ENCODE results near the gene LDLRAD3. TPM values are rescaled to one million over a fixed set of nuclear protein-coding genes. Genes with fewer than 3 reads are reported as not detected.

Gene LDLRAD3
- total RNA-seq, 1 experiment from 2014 or later = 12.1 TPM

- H3K79me1 ChIP-seq (ENCODE audit: insufficient read depth, low read depth, low read length, poor library complexity, severe bottlenecking) = no peaks in the 10 kb centered on the region
- H3K23me2 ChIP-seq (ENCODE audit: insufficient read length, low read depth, low read length, poor library complexity, severe bottlenecking) = no peaks in the 10 kb centered on the region
- H2BK20ac ChIP-seq (ENCODE audit: low read depth, low read length, poor library complexity, severe bottlenecking) = no peak overlapping the region
- no peak overlapping the region for H3K9ac ChIP-seq (ENCODE audit: extremely low read depth, insufficient read length, low read length)
- no peaks in the 10 kb centered on the region for H3K9me3 ChIP-seq (ENCODE audit: control insufficient read depth, low read depth, low read length)
- DNase-seq = no peak
- Mint-ChIP-seq H3K4me3 (no peak overlapping the region), H3K27ac (no peak overlapping the region), H3K9me3 (peaks cover 3% of the 10 kb centered on the region in 2 experiments; a peak in 4 of 5 replicates), H3K4me1 (peaks cover 44 to 50% of the 10 kb centered on the region in 2 experiments), H3K27me3 (ENCODE audit: low read depth) (no peaks in the 10 kb centered on the region), H3K36me3 (ENCODE audit: insufficient read depth in 1 of 3, low read depth in 3 of 3) (peaks cover 0 to 13% (median 7%) of the 10 kb centered on the region in 3 experiments; a peak in 5 of 7 replicates)
- H3K56ac ChIP-seq (ENCODE audit: insufficient read length, low read depth, low read length) = no peak overlapping the region
- no peak overlapping the region for H4K8ac ChIP-seq (replicated peaks; ENCODE audit: insufficient read length, low read depth, low read length)
- no peak overlapping the region for H3T11ph ChIP-seq (ENCODE audit: low read length)
- no peaks in the 10 kb centered on the region for H4K20me1 ChIP-seq (ENCODE audit: control insufficient read depth, insufficient read depth, insufficient read length)
- no peak overlapping the region for H2BK12ac ChIP-seq (ENCODE audit: insufficient read length, low read depth, low read length)
- H3K4ac ChIP-seq (ENCODE audit: low read depth, low read length) = no peak overlapping the region
- no peak overlapping the region for H3K18ac ChIP-seq (ENCODE audit: insufficient read length, low read depth, low read length)
- H3K14ac ChIP-seq (ENCODE audit: insufficient read depth, low read length) = no peak overlapping the region
- no peak overlapping the region for H3K4me2 ChIP-seq (ENCODE audit: insufficient read depth, insufficient read length, low read length)
- no peak overlapping the region for H2BK15ac ChIP-seq (ENCODE audit: low read depth, low read length)
- no peak overlapping the region for H4K5ac ChIP-seq (ENCODE audit: insufficient read length, low read depth, low read length)
- H3K23ac ChIP-seq (ENCODE audit: insufficient read length, low read depth, low read length) = no peak overlapping the region
- no peak for TF ChIP-seq CTCF (conservative IDR thresholded peaks at IDR 0.05)
- no peak overlapping the region for H4K91ac ChIP-seq (ENCODE audit: insufficient read length, low read depth, low read length)
- no peak overlapping the region for H2BK5ac ChIP-seq (ENCODE audit: insufficient read length, low read length)
- H3K27me3 ChIP-seq (ENCODE audit: insufficient read depth, low read length) = no peaks in the 10 kb centered on the region
- H2AK5ac ChIP-seq (ENCODE audit: insufficient read length, low read length) = no peak overlapping the region
- no peaks in the 10 kb centered on the region; the same call in 1 of the 2 replicates for H3K4me1 ChIP-seq (ENCODE audit: insufficient read depth, low read length)
- no peak overlapping the region for H2AFZ ChIP-seq (ENCODE audit: low read length)
- no peak overlapping the region for H2BK120ac ChIP-seq (ENCODE audit: low read depth, low read length, poor library complexity, severe bottlenecking)
- H3K79me2 ChIP-seq (ENCODE audit: insufficient read depth, low read length) = no peaks in the 10 kb centered on the region
- H3K27ac ChIP-seq (ENCODE audit: insufficient read length, low read depth, low read length) = no peak overlapping the region
Observed at GRCh38 chr11:36127550-36127949, 183.7 kb downstream of the LDLRAD3 start.
